Measurements from ENCODE around the gene TRAPPC4. TPM values are rescaled to one million over a fixed set of nuclear protein-coding genes. Genes with fewer than 3 reads are reported as not detected.
"Not testable (repeated sequence)": the region's sequence is repeated elsewhere in the genome, so short reads cannot be mapped to it uniquely, and the experiment has no call there.

TRAPPC4 gene
- total RNA-seq, 1 donor from 2014 or later: 64.7 TPM

DNA sequence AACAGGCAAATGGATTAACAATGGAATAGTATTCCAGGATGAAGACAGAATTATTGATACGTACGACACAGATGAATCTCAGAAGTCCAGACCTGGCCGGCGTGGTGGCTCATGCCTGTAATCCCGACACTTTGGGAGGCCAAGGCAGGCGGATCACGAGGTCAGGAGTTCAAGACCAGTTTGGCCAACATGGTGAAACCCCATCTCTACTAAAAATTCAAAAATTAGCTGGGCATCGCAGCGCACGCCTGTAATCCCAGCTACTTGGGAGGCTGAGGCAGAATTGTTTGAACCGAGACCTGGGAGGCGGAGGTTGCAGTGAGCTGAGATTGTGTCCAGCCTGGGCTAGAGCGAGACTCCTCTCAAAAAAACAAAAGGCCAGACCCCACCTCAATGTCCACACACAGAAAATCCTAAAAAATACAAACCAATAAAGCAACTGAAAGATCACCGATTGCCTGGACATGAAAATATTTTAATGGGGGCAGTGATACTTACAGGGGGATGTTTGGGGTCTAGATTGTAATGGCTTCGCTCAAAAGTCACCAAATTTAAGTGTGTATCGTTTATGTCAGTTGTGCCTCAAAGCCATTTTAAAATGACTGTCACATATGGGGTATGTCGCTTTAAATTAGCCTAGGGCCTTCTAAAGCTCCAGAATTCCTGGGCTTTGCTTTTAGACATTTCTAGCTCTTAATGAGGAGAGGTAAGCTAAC, 4.2 kb upstream of the TRAPPC4 start:
- no peak for DNase-seq (ENCODE audit: low read depth in 2 of 2)

GRCh38 chr11:119015054-119015611, 3.4 kb upstream of the TRAPPC4 start:
- DNase-seq (ENCODE audit: low read depth in 2 of 2): no peak

GRCh38 chr11:119016216-119017009, 2.2 kb upstream of the TRAPPC4 start:
- no peak for DNase-seq (ENCODE audit: low read depth in 2 of 2)

DNA sequence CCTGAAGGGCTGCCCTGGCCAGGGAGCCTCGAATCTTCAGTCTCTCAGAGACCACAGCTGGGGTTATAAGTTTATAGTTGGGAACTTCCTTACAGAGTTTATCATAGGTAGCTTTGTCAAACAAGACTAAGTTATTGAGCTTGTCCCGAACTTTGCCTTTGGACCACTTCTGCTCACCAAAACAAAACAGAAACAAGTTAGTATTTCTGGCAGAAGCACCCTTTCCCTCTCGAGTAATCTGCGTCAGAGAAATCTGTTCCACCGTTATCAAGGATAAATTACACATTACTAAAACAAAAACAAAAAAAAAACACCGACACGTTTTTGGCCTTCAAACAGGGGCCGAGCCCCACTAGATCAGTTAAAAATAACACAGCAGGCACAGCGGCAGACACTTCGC, 1.2 kb upstream of the TRAPPC4 start:
- not testable (repeated sequence) for DNase-seq (ENCODE audit: low read depth in 2 of 2)

- no peak for DNase-seq (ENCODE audit: low read depth in 2 of 2)
Observed at GRCh38 chr11:119019996-119020395, 1.4 kb downstream of the TRAPPC4 start.

DNA sequence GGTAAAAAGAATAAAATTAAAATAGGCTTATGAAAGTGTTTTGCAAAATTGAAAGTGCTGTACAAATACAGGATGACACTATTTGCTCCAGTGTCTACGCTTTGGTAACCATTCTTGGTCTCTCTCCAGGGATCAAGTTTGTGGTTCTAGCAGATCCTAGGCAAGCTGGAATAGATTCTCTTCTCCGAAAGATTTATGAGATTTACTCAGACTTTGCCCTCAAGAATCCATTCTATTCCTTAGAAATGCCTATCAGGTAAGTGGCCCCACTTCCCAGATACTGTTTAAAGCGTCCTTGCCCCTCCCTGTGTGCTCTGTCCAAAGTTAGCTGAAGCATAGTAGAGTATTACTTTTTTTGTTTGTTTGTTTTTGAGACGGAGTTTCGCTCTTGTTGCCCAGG, 3.1 kb downstream of the TRAPPC4 start:
- no peak for DNase-seq (ENCODE audit: low read depth in 2 of 2)

GRCh38 chr11:119023741-119024140, 5.2 kb downstream of the TRAPPC4 start:
- no peak for DNase-seq (ENCODE audit: low read depth in 2 of 2)

GRCh38 chr11:119024430-119025098, 6.0 kb downstream of the TRAPPC4 start:
- no peak for DNase-seq (ENCODE audit: low read depth in 2 of 2)

DNA sequence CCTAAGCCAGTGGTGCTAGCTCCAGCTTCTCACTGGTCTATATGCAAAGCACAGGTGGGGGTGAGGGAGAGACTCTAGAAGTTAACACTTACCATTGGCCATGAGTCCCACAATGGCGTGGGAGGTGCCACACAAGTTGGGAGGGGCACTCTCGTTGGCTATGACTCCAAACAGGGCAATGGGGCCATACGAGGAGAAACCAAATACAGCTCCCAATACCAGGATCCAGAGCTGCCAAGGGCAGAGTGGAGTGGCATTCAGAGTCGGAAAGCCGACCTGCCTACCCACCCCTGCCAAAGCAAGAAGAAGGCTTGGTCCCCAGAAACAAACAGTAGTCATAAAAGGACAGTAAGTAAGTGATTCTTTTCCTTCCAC, 6.5 kb downstream of the TRAPPC4 start:
- no peak for DNase-seq (ENCODE audit: low read depth in 2 of 2)

DNA sequence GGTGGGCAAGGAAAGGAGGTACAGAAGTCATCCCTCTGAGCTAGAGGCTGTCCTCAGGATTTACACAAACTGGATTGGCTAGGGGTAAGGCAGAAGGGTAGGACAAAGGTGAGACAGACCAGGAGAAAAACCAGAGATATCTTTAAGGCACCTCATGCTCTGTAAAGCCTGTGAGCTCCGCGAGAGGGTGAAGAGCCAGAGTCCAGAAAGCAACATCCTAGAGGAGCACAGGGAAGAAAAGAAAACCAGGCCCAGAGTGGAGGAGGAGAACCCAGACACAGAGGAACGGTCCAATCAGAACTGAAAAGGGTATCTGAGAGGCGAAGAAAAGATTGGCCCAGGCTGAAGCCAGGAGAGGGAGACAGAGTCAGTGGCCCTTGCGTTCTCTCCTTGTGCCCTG, 7.0 kb downstream of the TRAPPC4 start:
- no peak for DNase-seq (ENCODE audit: low read depth in 2 of 2)

GRCh38 chr11:119025978-119026766, 7.6 kb downstream of the TRAPPC4 start:
- no peak for DNase-seq (ENCODE audit: low read depth in 2 of 2)

- DNase-seq (ENCODE audit: low read depth in 2 of 2): no peak
Observed at GRCh38 chr11:119026970-119027369, 8.4 kb downstream of the TRAPPC4 start.

GRCh38 chr11:119027561-119028345, 9.2 kb downstream of the TRAPPC4 start:
- DNase-seq (ENCODE audit: low read depth in 2 of 2): no peak

DNA sequence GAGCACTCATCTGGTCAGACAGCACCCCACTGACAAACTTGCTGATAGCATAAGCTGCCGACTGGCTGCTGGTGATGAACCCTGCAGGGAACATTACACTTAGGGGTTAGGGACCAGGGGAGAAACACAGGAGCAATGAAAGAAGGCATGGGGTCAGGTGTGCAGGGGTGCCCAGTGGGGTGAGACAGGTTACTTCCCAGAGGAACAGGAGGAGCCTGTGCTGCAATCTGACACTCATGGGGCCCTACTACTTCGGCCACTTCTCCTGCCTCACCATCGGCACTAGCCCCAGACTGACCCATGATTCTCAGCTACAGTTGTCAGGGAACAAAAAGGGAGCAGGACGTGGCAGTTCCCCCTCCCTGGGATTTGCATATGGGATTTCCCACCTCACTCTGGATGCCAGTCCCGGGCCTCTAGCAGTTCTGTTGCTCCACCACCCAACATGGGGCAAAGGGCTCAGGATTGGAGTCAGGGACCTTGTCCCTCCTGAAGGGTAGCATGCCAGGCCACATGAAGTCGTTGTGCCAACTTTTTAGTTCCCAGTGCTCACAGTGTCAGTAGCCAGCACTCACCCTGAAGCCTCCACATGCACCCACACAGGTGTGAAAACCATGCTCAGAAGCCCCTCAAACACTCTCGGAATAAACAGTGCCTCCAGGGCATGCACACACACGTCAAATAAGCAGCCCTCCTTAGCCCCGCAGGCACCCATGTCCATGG, 9.9 kb downstream of the TRAPPC4 start:
- DNase-seq (ENCODE audit: low read depth in 2 of 2): no peak

DNA sequence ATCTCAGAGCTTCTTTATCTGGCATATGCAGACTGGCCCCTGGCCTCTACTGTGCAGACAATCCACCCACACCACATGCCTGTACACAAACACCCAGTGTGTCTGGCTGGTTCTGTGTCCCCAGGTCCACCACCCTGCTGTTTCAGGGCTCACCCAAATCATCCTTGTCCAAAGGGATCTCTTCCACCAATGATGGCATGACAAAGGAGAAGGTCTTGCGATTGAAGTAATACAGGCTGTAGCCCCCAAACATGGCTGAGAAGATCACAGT, 10.4 kb downstream of the TRAPPC4 start:
- no peak for DNase-seq (ENCODE audit: low read depth in 2 of 2)

- no peak for DNase-seq (ENCODE audit: low read depth in 2 of 2)
Observed at GRCh38 chr11:119029340-119030028, 10.9 kb downstream of the TRAPPC4 start.

GRCh38 chr11:119030029-119030328, 11.4 kb downstream of the TRAPPC4 start:
- no peak for DNase-seq (ENCODE audit: low read depth in 2 of 2)

DNA sequence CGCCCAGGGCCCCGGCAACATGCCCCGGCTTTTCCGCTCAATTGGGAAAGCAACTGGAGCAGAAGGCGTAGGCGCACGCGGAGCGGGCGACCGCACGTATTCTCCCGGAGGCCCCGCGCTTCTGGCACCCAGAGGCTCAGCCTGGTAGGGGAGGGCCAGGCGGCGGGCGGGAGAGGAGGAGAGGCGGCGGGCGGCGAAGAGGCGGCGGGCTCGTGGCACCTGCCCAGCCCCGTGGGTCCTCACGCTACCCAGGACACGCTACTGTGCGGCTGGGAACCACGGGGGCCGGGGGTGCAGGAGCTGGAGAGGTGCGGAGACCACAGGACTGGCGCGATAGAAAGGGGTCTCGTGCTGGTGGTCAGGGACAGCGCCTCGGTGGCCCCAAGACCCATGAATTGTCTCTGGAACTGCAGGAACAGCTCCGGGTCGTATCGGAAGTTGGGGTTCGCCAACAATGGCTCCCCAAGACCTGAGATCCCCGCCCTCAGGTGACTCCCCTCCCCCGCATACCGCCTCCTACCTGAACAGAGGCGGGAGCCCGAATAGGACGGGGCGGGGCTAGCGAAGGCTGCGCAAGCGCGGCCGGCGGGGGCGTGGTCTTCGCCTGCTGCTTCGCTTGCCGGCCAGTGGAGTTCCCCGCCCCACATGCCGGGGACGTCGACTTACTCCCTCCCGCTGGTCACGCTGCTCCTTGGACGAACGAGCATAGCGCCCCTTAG, 11.9 kb downstream of the TRAPPC4 start, which contains the start of gene SLC37A4:
TSS of gene SLC37A4 (minus strand) at position 549 of the 719 bp plus-strand sequence.
- peak; percentile 93 to 97 for DNase-seq (ENCODE audit: low read depth in 2 of 2)

DNA sequence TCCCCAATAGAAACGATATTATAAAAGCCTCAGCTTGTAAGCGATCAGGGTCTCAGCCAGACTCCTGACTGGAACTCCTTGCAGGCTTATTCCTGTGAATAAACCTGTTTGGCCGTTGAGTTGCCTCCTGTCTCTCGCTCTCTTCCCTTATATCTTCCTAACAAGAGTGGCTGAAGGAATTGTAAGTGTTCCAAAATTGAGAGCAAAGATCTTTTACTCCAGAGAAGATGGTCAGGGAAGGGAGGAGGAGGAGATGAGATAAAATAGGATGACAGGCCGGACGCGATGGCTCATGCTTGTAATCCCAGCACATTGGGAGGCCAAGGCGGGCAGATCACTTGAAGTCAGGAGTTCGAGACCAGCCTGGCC, 13.3 kb downstream of the TRAPPC4 start:
- DNase-seq (ENCODE audit: low read depth in 2 of 2): no peak

All from dermis microvascular lymphatic vessel endothelial cell (primary cell).